ENCODE data around the gene NOM1. TPM values are rescaled to one million over a fixed set of nuclear protein-coding genes. Genes with fewer than 3 reads are reported as not detected.
A peak's percentile ranks its signal among the peaks of the same experiment; 100 is the strongest.

The NOM1 gene
- total RNA-seq, 1 experiment from 2014 or later: 30.3 TPM

GRCh38 chr7:157008206-157009169 is 59.0 kb downstream of the NOM1 start:
- Histone ChIP-seq H3K9me3 (ENCODE audit: control insufficient read depth, insufficient read depth, low read depth, low read length) (no peaks in the 10 kb centered on the region), H3K27me3 (ENCODE audit: control insufficient read depth, insufficient read depth, low read length) (no peaks in the 10 kb centered on the region), H3K27ac (ENCODE audit: low read length) (no peak overlapping the region), H3K4me3 (ENCODE audit: low read depth in 2 of 2, low read length in 2 of 2) (peak overlapping the region in 1 of 2 experiments; percentile 39; a peak in 2 of 4 replicates), H3K36me3 (ENCODE audit: control insufficient read depth, insufficient read depth, low read length) (peaks cover 3% of the 10 kb centered on the region; the same call in 1 of the 2 replicates), H3K4me1 (ENCODE audit: control insufficient read depth, insufficient read depth, low read length) (peaks cover 15% of the 10 kb centered on the region)
- TF ChIP-seq, protein P1, sequence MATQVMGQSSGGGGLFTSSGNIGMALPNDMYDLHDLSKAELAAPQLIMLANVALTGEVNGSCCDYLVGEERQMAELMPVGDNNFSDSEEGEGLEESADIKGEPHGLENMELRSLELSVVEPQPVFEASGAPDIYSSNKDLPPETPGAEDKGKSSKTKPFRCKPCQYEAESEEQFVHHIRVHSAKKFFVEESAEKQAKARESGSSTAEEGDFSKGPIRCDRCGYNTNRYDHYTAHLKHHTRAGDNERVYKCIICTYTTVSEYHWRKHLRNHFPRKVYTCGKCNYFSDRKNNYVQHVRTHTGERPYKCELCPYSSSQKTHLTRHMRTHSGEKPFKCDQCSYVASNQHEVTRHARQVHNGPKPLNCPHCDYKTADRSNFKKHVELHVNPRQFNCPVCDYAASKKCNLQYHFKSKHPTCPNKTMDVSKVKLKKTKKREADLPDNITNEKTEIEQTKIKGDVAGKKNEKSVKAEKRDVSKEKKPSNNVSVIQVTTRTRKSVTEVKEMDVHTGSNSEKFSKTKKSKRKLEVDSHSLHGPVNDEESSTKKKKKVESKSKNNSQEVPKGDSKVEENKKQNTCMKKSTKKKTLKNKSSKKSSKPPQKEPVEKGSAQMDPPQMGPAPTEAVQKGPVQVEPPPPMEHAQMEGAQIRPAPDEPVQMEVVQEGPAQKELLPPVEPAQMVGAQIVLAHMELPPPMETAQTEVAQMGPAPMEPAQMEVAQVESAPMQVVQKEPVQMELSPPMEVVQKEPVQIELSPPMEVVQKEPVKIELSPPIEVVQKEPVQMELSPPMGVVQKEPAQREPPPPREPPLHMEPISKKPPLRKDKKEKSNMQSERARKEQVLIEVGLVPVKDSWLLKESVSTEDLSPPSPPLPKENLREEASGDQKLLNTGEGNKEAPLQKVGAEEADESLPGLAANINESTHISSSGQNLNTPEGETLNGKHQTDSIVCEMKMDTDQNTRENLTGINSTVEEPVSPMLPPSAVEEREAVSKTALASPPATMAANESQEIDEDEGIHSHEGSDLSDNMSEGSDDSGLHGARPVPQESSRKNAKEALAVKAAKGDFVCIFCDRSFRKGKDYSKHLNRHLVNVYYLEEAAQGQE (IDR thresholded peaks at IDR 0.05; ENCODE audit: insufficient read depth in 1 of 2, low read depth in 2 of 2, low read length in 1 of 2): no peak
- TF ChIP-seq TCF7L2 (IDR thresholded peaks at IDR 0.05; ENCODE audit: low read depth, low read length) (no peak), POLR2AphosphoS5 (IDR thresholded peaks at IDR 0.05; ENCODE audit: low read depth, low read length) (no peak), SIN3A (IDR thresholded peaks at IDR 0.05; ENCODE audit: borderline replicate concordance, insufficient read depth, low read depth, low read length) (no peak)
- TF ChIP-seq, protein P2, sequence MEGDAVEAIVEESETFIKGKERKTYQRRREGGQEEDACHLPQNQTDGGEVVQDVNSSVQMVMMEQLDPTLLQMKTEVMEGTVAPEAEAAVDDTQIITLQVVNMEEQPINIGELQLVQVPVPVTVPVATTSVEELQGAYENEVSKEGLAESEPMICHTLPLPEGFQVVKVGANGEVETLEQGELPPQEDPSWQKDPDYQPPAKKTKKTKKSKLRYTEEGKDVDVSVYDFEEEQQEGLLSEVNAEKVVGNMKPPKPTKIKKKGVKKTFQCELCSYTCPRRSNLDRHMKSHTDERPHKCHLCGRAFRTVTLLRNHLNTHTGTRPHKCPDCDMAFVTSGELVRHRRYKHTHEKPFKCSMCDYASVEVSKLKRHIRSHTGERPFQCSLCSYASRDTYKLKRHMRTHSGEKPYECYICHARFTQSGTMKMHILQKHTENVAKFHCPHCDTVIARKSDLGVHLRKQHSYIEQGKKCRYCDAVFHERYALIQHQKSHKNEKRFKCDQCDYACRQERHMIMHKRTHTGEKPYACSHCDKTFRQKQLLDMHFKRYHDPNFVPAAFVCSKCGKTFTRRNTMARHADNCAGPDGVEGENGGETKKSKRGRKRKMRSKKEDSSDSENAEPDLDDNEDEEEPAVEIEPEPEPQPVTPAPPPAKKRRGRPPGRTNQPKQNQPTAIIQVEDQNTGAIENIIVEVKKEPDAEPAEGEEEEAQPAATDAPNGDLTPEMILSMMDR (IDR thresholded peaks at IDR 0.05): no peak
- intact Hi-C loops (cut with micrococcal nuclease; ENCODE audit: unreplicated experiment) (no loop called here), in situ Hi-C loops (cut with HindIII; ENCODE audit: low pct_unique_long_range_greater_than_20kb, low sequenced_read_pairs) (no loop called here)
- no peak for DNase-seq (ENCODE audit: low read depth, low spot score)
- ATAC-seq: no peak
- BruUV-seq (replicated peaks): no TSS peak
- ChIA-PET POLR2A (interaction anchor here (0.6 kb wide), 1 partner anchor 57 kb away, joined by 3 read pairs; no protein-coding TSS in a partner anchor), CTCF (interaction anchor here (0.6 kb wide), 1 partner anchor 36 kb away, joined by 11 read pairs; no protein-coding TSS in a partner anchor)

GRCh38 chr7:157009170-157009777 is 59.8 kb downstream of the NOM1 start:
- ATAC-seq (no peak), DNase-seq (ENCODE audit: low read depth, low spot score) (no peak)
- peaks cover 15% of the 10 kb centered on the region for H3K4me1 ChIP-seq (ENCODE audit: control insufficient read depth, insufficient read depth, low read length)
- H3K36me3 ChIP-seq (ENCODE audit: control insufficient read depth, insufficient read depth, low read length): peaks cover 3% of the 10 kb centered on the region; the same call in 1 of the 2 replicates
- H3K27me3 ChIP-seq (ENCODE audit: control insufficient read depth, insufficient read depth, low read length): no peaks in the 10 kb centered on the region
- no peaks in the 10 kb centered on the region for H3K9me3 ChIP-seq (ENCODE audit: control insufficient read depth, insufficient read depth, low read depth, low read length)
- peak overlapping the region; percentile 39 for H3K4me3 ChIP-seq (ENCODE audit: low read depth in 2 of 2, low read length in 2 of 2)
- intact Hi-C loops (cut with micrococcal nuclease; ENCODE audit: unreplicated experiment): no loop called here
- ChIA-PET POLR2A (no interaction called here), CTCF (no interaction called here)
- in situ Hi-C loops (cut with HindIII; ENCODE audit: low pct_unique_long_range_greater_than_20kb, low sequenced_read_pairs): no loop called here
- no TSS peak for BruUV-seq (replicated peaks)
- H3K27ac ChIP-seq (ENCODE audit: low read length): no peak overlapping the region
- TF ChIP-seq TCF7L2 (IDR thresholded peaks at IDR 0.05; ENCODE audit: low read depth, low read length) (no peak), POLR2AphosphoS5 (IDR thresholded peaks at IDR 0.05; ENCODE audit: low read depth, low read length) (no peak), SIN3A (IDR thresholded peaks at IDR 0.05; ENCODE audit: borderline replicate concordance, insufficient read depth, low read depth, low read length) (no peak)

Measured in Panc1 (cell line).